GM23338 (cell line): Measurements from ENCODE around the gene ARPC4.

Experiments used
- CREB1 ChIP-seq: fragments of 250-450 bp; sonication (Bioruptor Pico); IDR thresholded peaks from 2 replicates; pipeline ENCODE4 v1.5.0; 2020; ENCODE audit warnings: low read depth, mild to moderate bottlenecking, moderate library complexity
- EZH2 ChIP-seq: fragments of 200-600 bp; sonication (generic); IDR thresholded peaks from one replicate; pipeline ENCODE4 v1.8.0; 2017; ENCODE audit warnings: antibody characterized with exemption, mild to moderate bottlenecking, low read depth; ENCODE audit not compliant: unreplicated experiment
- EZH2phosphoT487 ChIP-seq: fragments of 200-600 bp; sonication (generic); IDR thresholded peaks from one replicate; pipeline ENCODE4 v1.8.1; 2018; ENCODE audit warnings: antibody characterized with exemption; ENCODE audit not compliant: unreplicated experiment
- POLR2AphosphoS5 ChIP-seq: IDR thresholded peaks from 2 replicates; pipeline ENCODE4 v1.6.1; 2016; ENCODE audit warnings: antibody characterized with exemption, low read depth
- STAT1 ChIP-seq: IDR thresholded peaks from one replicate; pipeline ENCODE4 v1.6.1; 2016; ENCODE audit warnings: antibody characterized with exemption; ENCODE audit not compliant: unreplicated experiment
- ZNF331 ChIP-seq: fragments of 250-450 bp; sonication (Bioruptor Pico); IDR thresholded peaks from 2 replicates; pipeline ENCODE4 v1.5.0; 2020; ENCODE audit warnings: low read depth, mild to moderate bottlenecking, moderate library complexity
- TF ChIP-seq, protein P1 (sequence below), 2 experiments: fragments of 200-600 bp in 1 of 2; sonication (generic) in 1 of 2; conservative IDR thresholded peaks; 2 replicates each; pipeline versions ENCODE4 v1.5.1 to v1.6.1; 2016 to 2017; ENCODE audit warnings: antibody characterized with exemption in 2 of 2, low read depth in 2 of 2, mild to moderate bottlenecking in 2 of 2, moderate library complexity in 1 of 2
- TF ChIP-seq, protein P2 (sequence below): IDR thresholded peaks from one replicate; pipeline ENCODE4 v1.6.1; 2018; ENCODE audit warnings: antibody characterized with exemption; ENCODE audit not compliant: unreplicated experiment

DNA sequence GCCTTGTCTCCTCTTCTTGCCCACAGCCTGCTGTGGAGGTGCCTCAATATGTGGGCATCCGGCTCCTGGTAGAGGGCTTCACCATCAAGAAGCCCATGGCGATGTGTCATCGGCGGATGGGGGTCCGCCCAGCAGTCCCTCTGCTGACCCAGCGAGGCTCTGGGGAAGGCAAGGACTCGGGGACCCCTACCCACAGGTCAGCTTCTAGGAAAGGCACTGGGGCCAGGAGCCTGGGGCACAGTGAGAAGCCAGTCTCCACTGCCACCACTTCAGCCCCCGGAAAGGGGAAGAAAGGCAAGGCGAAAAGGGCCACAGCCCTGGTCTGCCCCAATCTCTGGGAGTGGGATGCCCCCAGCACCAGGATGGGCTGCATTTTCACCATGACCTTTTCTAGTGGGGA is 40.2 kb downstream of the ARPC4 start:
- TF ChIP-seq, protein P1, sequence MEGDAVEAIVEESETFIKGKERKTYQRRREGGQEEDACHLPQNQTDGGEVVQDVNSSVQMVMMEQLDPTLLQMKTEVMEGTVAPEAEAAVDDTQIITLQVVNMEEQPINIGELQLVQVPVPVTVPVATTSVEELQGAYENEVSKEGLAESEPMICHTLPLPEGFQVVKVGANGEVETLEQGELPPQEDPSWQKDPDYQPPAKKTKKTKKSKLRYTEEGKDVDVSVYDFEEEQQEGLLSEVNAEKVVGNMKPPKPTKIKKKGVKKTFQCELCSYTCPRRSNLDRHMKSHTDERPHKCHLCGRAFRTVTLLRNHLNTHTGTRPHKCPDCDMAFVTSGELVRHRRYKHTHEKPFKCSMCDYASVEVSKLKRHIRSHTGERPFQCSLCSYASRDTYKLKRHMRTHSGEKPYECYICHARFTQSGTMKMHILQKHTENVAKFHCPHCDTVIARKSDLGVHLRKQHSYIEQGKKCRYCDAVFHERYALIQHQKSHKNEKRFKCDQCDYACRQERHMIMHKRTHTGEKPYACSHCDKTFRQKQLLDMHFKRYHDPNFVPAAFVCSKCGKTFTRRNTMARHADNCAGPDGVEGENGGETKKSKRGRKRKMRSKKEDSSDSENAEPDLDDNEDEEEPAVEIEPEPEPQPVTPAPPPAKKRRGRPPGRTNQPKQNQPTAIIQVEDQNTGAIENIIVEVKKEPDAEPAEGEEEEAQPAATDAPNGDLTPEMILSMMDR (conservative IDR thresholded peaks at IDR 0.05; ENCODE audit: low read depth in 2 of 2): no peak
- no peak for TF ChIP-seq EZH2
- no peak for TF ChIP-seq CREB1 (CRISPR knock-in tag)
- TF ChIP-seq POLR2AphosphoS5: no peak
- TF ChIP-seq, protein P2, sequence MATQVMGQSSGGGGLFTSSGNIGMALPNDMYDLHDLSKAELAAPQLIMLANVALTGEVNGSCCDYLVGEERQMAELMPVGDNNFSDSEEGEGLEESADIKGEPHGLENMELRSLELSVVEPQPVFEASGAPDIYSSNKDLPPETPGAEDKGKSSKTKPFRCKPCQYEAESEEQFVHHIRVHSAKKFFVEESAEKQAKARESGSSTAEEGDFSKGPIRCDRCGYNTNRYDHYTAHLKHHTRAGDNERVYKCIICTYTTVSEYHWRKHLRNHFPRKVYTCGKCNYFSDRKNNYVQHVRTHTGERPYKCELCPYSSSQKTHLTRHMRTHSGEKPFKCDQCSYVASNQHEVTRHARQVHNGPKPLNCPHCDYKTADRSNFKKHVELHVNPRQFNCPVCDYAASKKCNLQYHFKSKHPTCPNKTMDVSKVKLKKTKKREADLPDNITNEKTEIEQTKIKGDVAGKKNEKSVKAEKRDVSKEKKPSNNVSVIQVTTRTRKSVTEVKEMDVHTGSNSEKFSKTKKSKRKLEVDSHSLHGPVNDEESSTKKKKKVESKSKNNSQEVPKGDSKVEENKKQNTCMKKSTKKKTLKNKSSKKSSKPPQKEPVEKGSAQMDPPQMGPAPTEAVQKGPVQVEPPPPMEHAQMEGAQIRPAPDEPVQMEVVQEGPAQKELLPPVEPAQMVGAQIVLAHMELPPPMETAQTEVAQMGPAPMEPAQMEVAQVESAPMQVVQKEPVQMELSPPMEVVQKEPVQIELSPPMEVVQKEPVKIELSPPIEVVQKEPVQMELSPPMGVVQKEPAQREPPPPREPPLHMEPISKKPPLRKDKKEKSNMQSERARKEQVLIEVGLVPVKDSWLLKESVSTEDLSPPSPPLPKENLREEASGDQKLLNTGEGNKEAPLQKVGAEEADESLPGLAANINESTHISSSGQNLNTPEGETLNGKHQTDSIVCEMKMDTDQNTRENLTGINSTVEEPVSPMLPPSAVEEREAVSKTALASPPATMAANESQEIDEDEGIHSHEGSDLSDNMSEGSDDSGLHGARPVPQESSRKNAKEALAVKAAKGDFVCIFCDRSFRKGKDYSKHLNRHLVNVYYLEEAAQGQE: no peak
- TF ChIP-seq ZNF331 (CRISPR knock-in tag): no peak
- no peak for TF ChIP-seq EZH2phosphoT487
- TF ChIP-seq STAT1: no peak
